Measurements from ENCODE around the gene ATF5. TPM values are rescaled to one million over a fixed set of nuclear protein-coding genes. Genes with fewer than 3 reads are reported as not detected.

Gene ATF5
- total RNA-seq, 1 donor from 2014 or later, result 20.1 TPM

- DNase-seq (ENCODE audit: extremely low spot score, unreplicated experiment), result no peak
- H3K27me3 Mint-ChIP-seq (ENCODE audit: unreplicated experiment), result peaks cover 18% of the 10 kb centered on the region
- no peak overlapping the region for H3K4me3 Mint-ChIP-seq (ENCODE audit: unreplicated experiment)
- H3K4me1 Mint-ChIP-seq (ENCODE audit: unreplicated experiment), result no peaks in the 10 kb centered on the region
- TF ChIP-seq CTCF (IDR thresholded peaks at IDR 0.05), result no peak
- H3K9me3 Mint-ChIP-seq (ENCODE audit: unreplicated experiment), result no peaks in the 10 kb centered on the region
- H3K27ac Mint-ChIP-seq (ENCODE audit: unreplicated experiment), result no peak overlapping the region
- no peaks in the 10 kb centered on the region for H3K36me3 Mint-ChIP-seq (ENCODE audit: unreplicated experiment)
Measured at GRCh38 chr19:49952479-49952836, 23.5 kb downstream of the ATF5 start.

GRCh38 chr19:49952906-49953305 lies 23.9 kb downstream of the ATF5 start:
- Mint-ChIP-seq H3K36me3 (ENCODE audit: unreplicated experiment) (no peaks in the 10 kb centered on the region), H3K4me3 (ENCODE audit: unreplicated experiment) (no peak overlapping the region), H3K9me3 (ENCODE audit: unreplicated experiment) (no peaks in the 10 kb centered on the region), H3K27me3 (ENCODE audit: unreplicated experiment) (peaks cover 18% of the 10 kb centered on the region), H3K27ac (ENCODE audit: unreplicated experiment) (no peak overlapping the region), H3K4me1 (ENCODE audit: unreplicated experiment) (no peaks in the 10 kb centered on the region)
- DNase-seq (ENCODE audit: extremely low spot score, unreplicated experiment), result no peak
- TF ChIP-seq CTCF (IDR thresholded peaks at IDR 0.05), result no peak

GRCh38 chr19:49953416-49953815 lies 24.4 kb downstream of the ATF5 start:
- no peaks in the 10 kb centered on the region for H3K4me1 Mint-ChIP-seq (ENCODE audit: unreplicated experiment)
- H3K4me3 Mint-ChIP-seq (ENCODE audit: unreplicated experiment), result no peak overlapping the region
- no peaks in the 10 kb centered on the region for H3K9me3 Mint-ChIP-seq (ENCODE audit: unreplicated experiment)
- H3K27me3 Mint-ChIP-seq (ENCODE audit: unreplicated experiment), result peaks cover 20% of the 10 kb centered on the region
- no peaks in the 10 kb centered on the region for H3K36me3 Mint-ChIP-seq (ENCODE audit: unreplicated experiment)
- no peak for TF ChIP-seq CTCF (IDR thresholded peaks at IDR 0.05)
- no peak for DNase-seq (ENCODE audit: extremely low spot score, unreplicated experiment)
- H3K27ac Mint-ChIP-seq (ENCODE audit: unreplicated experiment), result no peak overlapping the region

GRCh38 chr19:49954092-49954829 lies 25.3 kb downstream of the ATF5 start:
- DNase-seq (ENCODE audit: extremely low spot score, unreplicated experiment), result no peak
- Mint-ChIP-seq H3K27ac (ENCODE audit: unreplicated experiment) (no peak overlapping the region), H3K27me3 (ENCODE audit: unreplicated experiment) (peaks cover 20% of the 10 kb centered on the region), H3K4me1 (ENCODE audit: unreplicated experiment) (no peaks in the 10 kb centered on the region), H3K4me3 (ENCODE audit: unreplicated experiment) (no peak overlapping the region), H3K36me3 (ENCODE audit: unreplicated experiment) (no peaks in the 10 kb centered on the region), H3K9me3 (ENCODE audit: unreplicated experiment) (no peaks in the 10 kb centered on the region)
- no peak for TF ChIP-seq CTCF (IDR thresholded peaks at IDR 0.05)

GRCh38 chr19:49954933-49955332 lies 25.9 kb downstream of the ATF5 start:
- DNase-seq (ENCODE audit: extremely low spot score, unreplicated experiment), result no peak
- no peak for TF ChIP-seq CTCF (IDR thresholded peaks at IDR 0.05)
- Mint-ChIP-seq H3K4me3 (ENCODE audit: unreplicated experiment) (no peak overlapping the region), H3K27me3 (ENCODE audit: unreplicated experiment) (peaks cover 20% of the 10 kb centered on the region), H3K27ac (ENCODE audit: unreplicated experiment) (no peak overlapping the region), H3K36me3 (ENCODE audit: unreplicated experiment) (no peaks in the 10 kb centered on the region), H3K9me3 (ENCODE audit: unreplicated experiment) (no peaks in the 10 kb centered on the region), H3K4me1 (ENCODE audit: unreplicated experiment) (no peaks in the 10 kb centered on the region)

All from osteocyte (in vitro differentiated cells).